CD14-positive monocyte (primary cell): ENCODE results near the gene CFAP410. TPM values are rescaled to one million over a fixed set of nuclear protein-coding genes. Genes with fewer than 3 reads are reported as not detected.
"Not testable (repeated sequence)": the region's sequence is repeated elsewhere in the genome, so short reads cannot be mapped to it uniquely, and the experiment has no call there.

Experiments
- DNase-seq, 3 donors: peaks; one replicate each; pipeline ENCODE4 v3.0.0-alpha.2; 2011 to 2022
- H2AFZ ChIP-seq: 2 replicates; pipeline ENCODE4 v1.6.0; 2012; ENCODE audit warnings: mild to moderate bottlenecking, low read depth, low read length, inconsistent platforms; ENCODE audit not compliant: insufficient read depth, poor library complexity, severe bottlenecking
- H3K27ac ChIP-seq, 2 donors: 1 replicate in 1 of 2; 2 replicates in 1 of 2; pipeline ENCODE4 v1.5.1; 2012 to 2013; ENCODE audit warnings: low read length in 2 of 2, control low read depth in 1 of 2, inconsistent platforms in 1 of 2, low read depth in 1 of 2, mild to moderate bottlenecking in 1 of 2
- H3K27me3 ChIP-seq, 2 donors: one replicate each; pipeline versions ENCODE4 v1.6.0 to v1.6.1; 2011 to 2013; ENCODE audit warnings: low read length in 2 of 2; ENCODE audit not compliant: control insufficient read depth in 2 of 2, insufficient read depth in 2 of 2
- H3K36me3 ChIP-seq, 2 donors: replicated peaks in 1 of 2; 1 replicate in 1 of 2; 2 replicates in 1 of 2; pipeline versions ENCODE4 v1.5.1 to v1.6.1; 2012 to 2013; ENCODE audit warnings: low read length in 2 of 2, control low read depth in 1 of 2, inconsistent platforms in 1 of 2, mild to moderate bottlenecking in 1 of 2; ENCODE audit not compliant: insufficient read depth in 2 of 2, control insufficient read depth in 1 of 2
- H3K4me1 ChIP-seq, 2 donors: 1 replicate in 1 of 2; 2 replicates in 1 of 2; pipeline versions ENCODE4 v1.5.1 to v1.6.1; 2012 to 2013; ENCODE audit warnings: low read length in 2 of 2, control low read depth in 1 of 2, inconsistent platforms in 1 of 2, mild to moderate bottlenecking in 1 of 2, moderate library complexity in 1 of 2; ENCODE audit not compliant: insufficient read depth in 2 of 2, control insufficient read depth in 1 of 2
- H3K4me2 ChIP-seq: replicated peaks from 2 replicates; pipeline ENCODE3; 2012; ENCODE audit warnings: low read length, moderate library complexity, mild to moderate bottlenecking; ENCODE audit not compliant: poor library complexity, severe bottlenecking; ENCODE audit errors: extremely low read depth
- H3K4me3 ChIP-seq, 3 experiments: fragments of 200-600 bp in 1 of 3; sonication (generic) in 1 of 3; replicated peaks in 1 of 3; 1 replicate in 2 of 3; 2 replicates in 1 of 3; pipeline ENCODE4 v1.5.1; 2011 to 2013; ENCODE audit warnings: low read length in 3 of 3, mild to moderate bottlenecking in 3 of 3, control low read depth in 2 of 3, low read depth in 2 of 3, inconsistent platforms in 1 of 3, moderate library complexity in 1 of 3
- H3K79me2 ChIP-seq: 2 replicates; pipeline ENCODE4 v1.6.0; 2012; ENCODE audit warnings: mild to moderate bottlenecking, control low read depth, inconsistent platforms, low read length, moderate library complexity; ENCODE audit not compliant: insufficient read depth
- H3K9ac ChIP-seq: 2 replicates; pipeline ENCODE4 v1.6.0; 2017; ENCODE audit warnings: low read length, mild to moderate bottlenecking; ENCODE audit not compliant: insufficient read depth, poor library complexity, severe bottlenecking
- H3K9me3 ChIP-seq, 2 donors: replicated peaks in 1 of 2; 1 replicate in 1 of 2; 2 replicates in 1 of 2; pipeline versions ENCODE4 v1.5.1 to v1.6.1; 2012 to 2013; ENCODE audit warnings: low read length in 2 of 2, control low read depth in 1 of 2; ENCODE audit not compliant: control insufficient read depth in 1 of 2, insufficient read depth in 1 of 2
- H4K20me1 ChIP-seq: 2 replicates; pipeline ENCODE4 v1.6.0; 2012; ENCODE audit warnings: mild to moderate bottlenecking, low read length, control low read depth, moderate library complexity; ENCODE audit not compliant: insufficient read depth
- H3K27ac Mint-ChIP-seq, 7 donors: one replicate each; pipeline ENCODE4 v1.8.0; 2020; ENCODE audit warnings: mild to moderate bottlenecking in 7 of 7, mixed read lengths in 7 of 7, moderate library complexity in 6 of 7, inconsistent platforms in 2 of 7
- H3K27me3 Mint-ChIP-seq, 3 donors: one replicate each; pipeline ENCODE4 v1.8.0; 2021 to 2022; ENCODE audit warnings: low read depth in 3 of 3, mild to moderate bottlenecking in 3 of 3, mixed read lengths in 3 of 3, moderate library complexity in 3 of 3, inconsistent platforms in 1 of 3
- H3K36me3 Mint-ChIP-seq, 2 donors: one replicate each; pipeline ENCODE4 v1.8.0; 2020; ENCODE audit warnings: mixed read lengths in 2 of 2, inconsistent platforms in 1 of 2, mild to moderate bottlenecking in 1 of 2
- H3K4me1 Mint-ChIP-seq: one replicate; pipeline ENCODE4 v1.8.0; 2020; ENCODE audit warnings: mild to moderate bottlenecking, mixed read lengths
- H3K4me3 Mint-ChIP-seq, 2 donors: one replicate each; pipeline ENCODE4 v1.8.0; 2020; ENCODE audit warnings: mild to moderate bottlenecking in 2 of 2, mixed read lengths in 2 of 2, moderate library complexity in 1 of 2
- H3K9me3 Mint-ChIP-seq, 7 donors: one replicate each; pipeline ENCODE4 v1.8.0; 2020 to 2022; ENCODE audit warnings: mixed read lengths in 7 of 7, mild to moderate bottlenecking in 6 of 7, moderate library complexity in 6 of 7, inconsistent platforms in 2 of 7
- CTCF ChIP-seq: fragments of 200-600 bp; IDR thresholded peaks from one replicate; pipeline ENCODE4 v1.8.0; 2022; ENCODE audit warnings: antibody characterized with exemption, mild to moderate bottlenecking
- WGBS: methylation state at CpG from one replicate; pipeline ENCODE4 v1.1.5; 2013; ENCODE audit warnings: missing lambda C conversion rate; ENCODE audit not compliant: insufficient coverage; 5-methylcytosine and 5-hydroxymethylcytosine counted together
- intact Hi-C, 2 donors: fragments of 100-400 bp; cut with micrococcal nuclease; formaldehyde crosslinking; loops; one replicate each; pipeline versions ENCODE4 v1.15.0 to v1.15.1; 2023
- polyA plus RNA-seq, 3 donors: library from polyadenylated mRNA; depleted of rRNA in 1 of 3; unstranded in 2 of 3; stranded (reverse) in 1 of 3; fragments of 300-500 nt in 2 of 3; fragments of >200 nt in 1 of 3; fragmentation: Illumina TruSeq in 2 of 3; gene quantifications; 1 replicate in 2 of 3; 2 replicates in 1 of 3; pipeline ENCODE4 v1.2.3, GENCODE V29; 2012 to 2021

Gene CFAP410
- polyA plus RNA-seq, 3 donors: 14.8 to 23.5 (median 17.3) TPM

- no peak overlapping the region for H3K4me3 Mint-ChIP-seq
- H3K4me1 Mint-ChIP-seq: peaks cover 12% of the 10 kb centered on the region
- WGBS: 7% methylated on average over 8 of the region's 11 CpGs
- Histone ChIP-seq H3K4me3 (no peak overlapping the region), H3K4me2 (no peak overlapping the region), H2AFZ (no peak overlapping the region), H3K9me3 (no peaks in the 10 kb centered on the region), H3K9ac (no peak overlapping the region), H3K27ac (no peak overlapping the region), H3K4me1 (no peaks in the 10 kb centered on the region), H3K36me3 (no peaks in the 10 kb centered on the region), H4K20me1 (no peaks in the 10 kb centered on the region), H3K27me3 (peaks cover 0 to 3% of the 10 kb centered on the region in 2 donors), H3K79me2 (no peaks in the 10 kb centered on the region)
- intact Hi-C loops: no loop called here
- H3K27ac Mint-ChIP-seq: no peak overlapping the region
- TF ChIP-seq CTCF: no peak
- peaks cover 0 to 3% (median 0%) of the 10 kb centered on the region in 7 donors for H3K9me3 Mint-ChIP-seq
- no peak for DNase-seq
- no peaks in the 10 kb centered on the region for H3K36me3 Mint-ChIP-seq
- peaks cover 8 to 43% (median 10%) of the 10 kb centered on the region in 3 donors for H3K27me3 Mint-ChIP-seq
These were observed 55.2 kb downstream of the CFAP410 start for GRCh38 chr21:44283948-44284347.

- H4K20me1 ChIP-seq, H3K9me3 ChIP-seq, H3K4me1 ChIP-seq, H3K9me3 Mint-ChIP-seq, H3K27me3 ChIP-seq, H3K4me3 ChIP-seq, H3K36me3 Mint-ChIP-seq, H3K4me2 ChIP-seq, DNase-seq, H3K4me3 Mint-ChIP-seq, H3K79me2 ChIP-seq, H3K36me3 ChIP-seq, intact Hi-C loops, H3K27ac ChIP-seq, H3K9ac ChIP-seq, H2AFZ ChIP-seq: not testable (repeated sequence)
- Mint-ChIP-seq H3K27me3 (peaks cover 8 to 42% (median 10%) of the 10 kb centered on the region in 3 donors), H3K27ac (peak overlapping the region in 1 of 7 donors; percentile 11), H3K4me1 (peaks cover 12% of the 10 kb centered on the region)
- WGBS: no CpG with 5 or more reads among the region's 11 CpGs
These were observed 55.9 kb downstream of the CFAP410 start for GRCh38 chr21:44283211-44283785.
